Measurements from ENCODE around the gene MAP3K3.

Gene MAP3K3

GRCh38 chr17:63659850-63660249, 37.6 kb downstream of the MAP3K3 start:
- no peak overlapping the region for H3K4me3 ChIP-seq (ENCODE audit: low read length)
- DNase-seq (ENCODE audit: low read depth) = no peak
- TF ChIP-seq CTCF (conservative IDR thresholded peaks at IDR 0.05; ENCODE audit: low read depth, low read length) = no peak

GRCh38 chr17:63665527-63666214, 43.5 kb downstream of the MAP3K3 start:
- DNase-seq (ENCODE audit: low read depth) = no peak
- no peak for TF ChIP-seq CTCF (conservative IDR thresholded peaks at IDR 0.05; ENCODE audit: low read depth, low read length)
- no peak overlapping the region for H3K4me3 ChIP-seq (ENCODE audit: low read length)

DNA sequence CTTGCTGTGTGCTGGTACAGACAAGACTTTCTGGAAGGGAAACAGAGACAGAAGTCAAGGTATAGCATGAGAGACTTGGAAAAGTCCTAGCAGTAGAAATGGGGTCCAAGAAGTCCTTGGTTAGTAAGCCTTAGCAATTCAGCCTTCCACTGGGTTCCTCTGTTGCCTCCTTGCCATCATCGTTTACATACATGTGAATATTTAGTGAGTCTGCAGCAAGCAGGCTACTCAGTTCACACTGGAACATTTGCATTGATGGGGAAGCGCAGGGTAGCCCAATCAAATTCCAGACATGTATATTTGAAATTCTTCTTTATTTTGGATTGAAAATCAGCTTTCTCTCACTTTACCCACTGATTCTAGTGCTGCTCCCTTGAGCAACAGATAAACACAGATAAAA, 50.6 kb downstream of the MAP3K3 start:
- no peak overlapping the region for H3K4me3 ChIP-seq (ENCODE audit: low read length)
- no peak for DNase-seq (ENCODE audit: low read depth)
- TF ChIP-seq CTCF (conservative IDR thresholded peaks at IDR 0.05; ENCODE audit: low read depth, low read length) = no peak

- no peak overlapping the region for H3K4me3 ChIP-seq (ENCODE audit: low read length)
- DNase-seq (ENCODE audit: low read depth) = no peak
- TF ChIP-seq CTCF (conservative IDR thresholded peaks at IDR 0.05; ENCODE audit: low read depth, low read length) = no peak
These were observed 53.0 kb downstream of the MAP3K3 start for GRCh38 chr17:63675231-63675606.

GRCh38 chr17:63675607-63676546, 53.7 kb downstream of the MAP3K3 start:
- TF ChIP-seq CTCF (conservative IDR thresholded peaks at IDR 0.05; ENCODE audit: low read depth, low read length) = no peak
- DNase-seq (ENCODE audit: low read depth) = peak; percentile 79
- H3K4me3 ChIP-seq (ENCODE audit: low read length) = peak overlapping the region; percentile 5

DNA sequence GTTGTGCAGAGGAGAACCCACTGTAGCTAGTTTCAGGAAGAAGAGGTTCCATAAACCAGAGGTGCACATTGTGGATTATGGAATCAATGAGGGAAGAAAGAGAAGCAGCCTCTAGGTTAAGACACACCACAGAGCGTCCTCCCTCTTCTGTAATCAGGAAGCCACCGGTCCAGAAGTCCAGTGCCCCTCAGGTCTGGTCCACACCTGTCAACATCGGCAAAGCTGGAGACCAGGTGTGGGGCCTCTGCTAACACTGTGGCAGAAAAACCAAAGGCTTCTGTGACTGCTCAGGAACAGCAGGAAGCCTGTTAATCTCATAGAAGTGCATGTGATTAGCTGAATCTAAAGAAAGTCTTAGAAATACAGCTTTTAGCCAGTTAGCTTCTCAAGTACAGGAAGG, 54.4 kb downstream of the MAP3K3 start:
- no peak for DNase-seq (ENCODE audit: low read depth)
- no peak overlapping the region for H3K4me3 ChIP-seq (ENCODE audit: low read length)
- TF ChIP-seq CTCF (conservative IDR thresholded peaks at IDR 0.05; ENCODE audit: low read depth, low read length) = no peak

All from retinal pigment epithelial cell (primary cell).